ENCODE measurements around the gene KRTAP2-4.
"Not testable (repeated sequence)": the region's sequence is repeated elsewhere in the genome, so short reads cannot be mapped to it uniquely, and the experiment has no call there.

KRTAP2-4 gene

GRCh38 chr17:41037853-41038350 is 27.8 kb downstream of the KRTAP2-4 start:
- DNase-seq (ENCODE audit: low read depth) = no peak

- not testable (repeated sequence) for DNase-seq (ENCODE audit: low read depth)
These were observed 31.2 kb downstream of the KRTAP2-4 start, which contains the start of gene KRTAP1-3 for GRCh38 chr17:41034346-41034935. TSS of gene KRTAP1-3 (minus strand) at chr17:41034874. CDS start at chr17:41034821, 53 bp downstream.

- no peak for DNase-seq (ENCODE audit: low read depth)
These were observed 35.9 kb downstream of the KRTAP2-4 start, which contains the start of gene KRTAP1-4 for GRCh38 chr17:41029633-41030245. TSS of gene KRTAP1-4 (minus strand) at chr17:41030195. CDS start at chr17:41030078, 117 bp downstream.

- DNase-seq (ENCODE audit: low read depth) = no peak
These were observed 38.8 kb downstream of the KRTAP2-4 start, which contains the start of gene KRTAP1-5 for GRCh38 chr17:41026715-41027471. TSS of gene KRTAP1-5 (minus strand) at chr17:41027208. CDS start at chr17:41027155, 53 bp downstream.

GRCh38 chr17:41024697-41025096 is 41.0 kb downstream of the KRTAP2-4 start:
- no peak for DNase-seq (ENCODE audit: low read depth)

GRCh38 chr17:41020336-41020735 is 45.3 kb downstream of the KRTAP2-4 start:
- no peak for DNase-seq (ENCODE audit: low read depth)

GRCh38 chr17:41019415-41019814 is 46.3 kb downstream of the KRTAP2-4 start:
- DNase-seq (ENCODE audit: low read depth) = no peak

- no peak for DNase-seq (ENCODE audit: low read depth)
These were observed 47.1 kb downstream of the KRTAP2-4 start for GRCh38 chr17:41018541-41018940.

- no peak for DNase-seq (ENCODE audit: low read depth)
These were observed 49.0 kb downstream of the KRTAP2-4 start for GRCh38 chr17:41016578-41017215.

- no peak for DNase-seq (ENCODE audit: low read depth)
These were observed 50.2 kb downstream of the KRTAP2-4 start for GRCh38 chr17:41015454-41015853.

Data from stimulated activated CD8-positive, alpha-beta memory T cell treated with anti-CD3 and anti-CD28 coated beads, Interleukin-15, amount 100 ng/mL, for 24 hours (primary cell).